Trophoblast cell (in vitro differentiated cells and primary cell): ENCODE results near the gene GJA5.

Experiments used
- DNase-seq, 2 donors: peaks; one replicate each; pipeline ENCODE4 v3.0.0-alpha.2; 2016
- H2AFZ ChIP-seq: 2 replicates; pipeline ENCODE4 v1.6.1; 2013; ENCODE audit warnings: low read length, moderate library complexity, mild to moderate bottlenecking; ENCODE audit not compliant: insufficient read depth, poor library complexity
- H2AK5ac ChIP-seq: 2 replicates; pipeline ENCODE4 v1.6.1; 2013; ENCODE audit warnings: mild to moderate bottlenecking, low read length
- H2BK120ac ChIP-seq: 2 replicates; pipeline ENCODE4 v1.6.1; 2013; ENCODE audit warnings: low read length, mild to moderate bottlenecking, moderate library complexity; ENCODE audit not compliant: insufficient read depth, poor library complexity
- H2BK12ac ChIP-seq: 2 replicates; pipeline ENCODE4 v1.6.1; 2013; ENCODE audit warnings: mild to moderate bottlenecking, low read length, moderate library complexity
- H2BK5ac ChIP-seq: 2 replicates; pipeline ENCODE4 v1.6.1; 2013; ENCODE audit warnings: low read length, low read depth, moderate library complexity, mild to moderate bottlenecking; ENCODE audit not compliant: poor library complexity
- H3K14ac ChIP-seq: 2 replicates; pipeline ENCODE4 v1.6.1; 2013; ENCODE audit warnings: mild to moderate bottlenecking, low read length
- H3K18ac ChIP-seq: 2 replicates; pipeline ENCODE4 v1.6.1; 2013; ENCODE audit warnings: mild to moderate bottlenecking, low read length
- H3K23ac ChIP-seq: 2 replicates; pipeline ENCODE4 v1.6.1; 2013; ENCODE audit warnings: low read length
- H3K27ac ChIP-seq: 2 replicates; pipeline ENCODE4 v1.5.1; 2013; ENCODE audit warnings: low read depth, mild to moderate bottlenecking, inconsistent platforms, low read length, moderate library complexity
- H3K27me3 ChIP-seq: 2 replicates; pipeline ENCODE4 v1.6.1; 2013; ENCODE audit warnings: inconsistent platforms, mild to moderate bottlenecking, low read length, moderate library complexity; ENCODE audit not compliant: insufficient read depth
- H3K36me3 ChIP-seq, 2 experiments: 1 replicate in 1 of 2; 2 replicates in 1 of 2; pipeline ENCODE4 v1.6.1; 2013; ENCODE audit warnings: low read length in 2 of 2, mild to moderate bottlenecking in 2 of 2, moderate library complexity in 1 of 2; ENCODE audit not compliant: insufficient read depth in 2 of 2, control insufficient read depth in 1 of 2
- H3K4ac ChIP-seq: 2 replicates; pipeline ENCODE4 v1.6.1; 2013; ENCODE audit warnings: low read depth, mild to moderate bottlenecking, low read length, moderate library complexity
- H3K4me1 ChIP-seq, 2 experiments: 1 replicate in 1 of 2; 2 replicates in 1 of 2; pipeline ENCODE4 v1.6.1; 2013; ENCODE audit warnings: low read length in 2 of 2, mild to moderate bottlenecking in 2 of 2, moderate library complexity in 1 of 2; ENCODE audit not compliant: insufficient read depth in 2 of 2, control insufficient read depth in 1 of 2
- H3K4me2 ChIP-seq: 2 replicates; pipeline ENCODE4 v1.6.1; 2013; ENCODE audit warnings: inconsistent platforms, mild to moderate bottlenecking, low read length, moderate library complexity
- H3K4me3 ChIP-seq: 2 replicates; pipeline ENCODE4 v1.5.1; 2013; ENCODE audit warnings: mild to moderate bottlenecking, low read depth, low read length, inconsistent platforms
- H3K79me1 ChIP-seq: one replicate; pipeline ENCODE4 v1.6.1; 2013; ENCODE audit warnings: low read length
- H3K79me2 ChIP-seq: 2 replicates; pipeline ENCODE4 v1.6.1; 2013; ENCODE audit warnings: low read length, mild to moderate bottlenecking; ENCODE audit not compliant: control insufficient read depth, insufficient read depth, poor library complexity
- H3K9ac ChIP-seq: 2 replicates; pipeline ENCODE4 v1.6.1; 2013; ENCODE audit warnings: mild to moderate bottlenecking, low read length
- H3K9me3 ChIP-seq: 2 replicates; pipeline ENCODE4 v1.6.1; 2013; ENCODE audit warnings: low read depth, mild to moderate bottlenecking, control low read depth, inconsistent platforms, low read length; ENCODE audit not compliant: insufficient read depth
- H4K12ac ChIP-seq: 2 replicates; pipeline ENCODE4 v1.6.1; 2013; ENCODE audit warnings: low read depth, mild to moderate bottlenecking, low read length, moderate library complexity
- H4K8ac ChIP-seq: 2 replicates; pipeline ENCODE4 v1.6.1; 2013; ENCODE audit warnings: low read depth, mild to moderate bottlenecking, low read length, moderate library complexity
- H4K91ac ChIP-seq: one replicate; pipeline ENCODE4 v1.6.1; 2013; ENCODE audit warnings: low read depth, mild to moderate bottlenecking, low read length, moderate library complexity
- WGBS: extraction: QIAGEN DNeasy Blood & Tissue Kit; methylation state at CpG from one replicate; pipeline ENCODE4 v1.1.7; 2013; ENCODE audit warnings: missing lambda C conversion rate; ENCODE audit not compliant: insufficient read length, insufficient coverage; ENCODE audit errors: extremely low coverage; 5-methylcytosine and 5-hydroxymethylcytosine counted together

GJA5 gene

GRCh38 chr1:147791876-147792275 is 31.5 kb upstream of the GJA5 start:
- DNase-seq: peak; percentile 48 to 90
- Histone ChIP-seq H3K27me3 (no peaks in the 10 kb centered on the region), H2AFZ (no peak overlapping the region), H3K9me3 (no peaks in the 10 kb centered on the region), H3K27ac (no peak overlapping the region), H2BK120ac (no peak overlapping the region), H3K79me2 (no peaks in the 10 kb centered on the region), H3K14ac (no peak overlapping the region), H3K18ac (no peak overlapping the region), H3K4me2 (no peak overlapping the region), H3K4ac (no peak overlapping the region), H3K79me1 (no peaks in the 10 kb centered on the region), H3K4me3 (no peak overlapping the region), H3K9ac (no peak overlapping the region), H4K12ac (no peak overlapping the region), H4K91ac (no peak overlapping the region), H2AK5ac (no peak overlapping the region), H2BK12ac (no peak overlapping the region), H3K4me1 (no peaks in the 10 kb centered on the region), H4K8ac (no peak overlapping the region), H3K23ac (no peak overlapping the region), H3K36me3 (no peaks in the 10 kb centered on the region), H2BK5ac (no peak overlapping the region)
- WGBS: no CpG with 5 or more reads among the region's 1 CpG

- no peak overlapping the region for H4K8ac ChIP-seq
- no peak overlapping the region for H3K18ac ChIP-seq
- H4K91ac ChIP-seq: no peak overlapping the region
- H2BK12ac ChIP-seq: no peak overlapping the region
- no peak overlapping the region for H4K12ac ChIP-seq
- H3K79me2 ChIP-seq: no peaks in the 10 kb centered on the region
- H2BK5ac ChIP-seq: no peak overlapping the region
- no peak overlapping the region for H2BK120ac ChIP-seq
- H2AK5ac ChIP-seq: no peak overlapping the region
- no peak overlapping the region for H3K14ac ChIP-seq
- peaks cover 1% of the 10 kb centered on the region for H3K9me3 ChIP-seq
- H3K4ac ChIP-seq: no peak overlapping the region
- H3K27ac ChIP-seq: no peak overlapping the region
- DNase-seq: no peak
- H3K27me3 ChIP-seq: no peaks in the 10 kb centered on the region
- H3K4me3 ChIP-seq: no peak overlapping the region
- no peaks in the 10 kb centered on the region for H3K4me1 ChIP-seq
- WGBS: no CpG with 5 or more reads among the region's 2 CpGs
- no peak overlapping the region for H2AFZ ChIP-seq
- no peak overlapping the region for H3K9ac ChIP-seq
- H3K79me1 ChIP-seq: no peaks in the 10 kb centered on the region
- no peak overlapping the region for H3K4me2 ChIP-seq
- H3K23ac ChIP-seq: no peak overlapping the region
- H3K36me3 ChIP-seq: no peaks in the 10 kb centered on the region
Measured at GRCh38 chr1:147787765-147788164, 27.4 kb upstream of the GJA5 start.

GRCh38 chr1:147786536-147786935 is 26.1 kb upstream of the GJA5 start:
- no CpG with 5 or more reads among the region's 3 CpGs for WGBS
- no peak overlapping the region for H3K9ac ChIP-seq
- no peak overlapping the region for H2BK5ac ChIP-seq
- H3K79me1 ChIP-seq: no peaks in the 10 kb centered on the region
- no peak overlapping the region for H4K12ac ChIP-seq
- H2BK12ac ChIP-seq: no peak overlapping the region
- H3K27ac ChIP-seq: no peak overlapping the region
- no peak overlapping the region for H3K4ac ChIP-seq
- no peak overlapping the region for H4K91ac ChIP-seq
- no peak for DNase-seq
- H4K8ac ChIP-seq: no peak overlapping the region
- H3K9me3 ChIP-seq: peaks cover 1% of the 10 kb centered on the region
- H3K23ac ChIP-seq: no peak overlapping the region
- H2BK120ac ChIP-seq: no peak overlapping the region
- H3K27me3 ChIP-seq: no peaks in the 10 kb centered on the region
- H2AFZ ChIP-seq: no peak overlapping the region
- no peak overlapping the region for H3K4me3 ChIP-seq
- H3K4me1 ChIP-seq: no peaks in the 10 kb centered on the region
- no peak overlapping the region for H3K14ac ChIP-seq
- no peaks in the 10 kb centered on the region for H3K79me2 ChIP-seq
- no peak overlapping the region for H2AK5ac ChIP-seq
- H3K36me3 ChIP-seq: no peaks in the 10 kb centered on the region
- H3K18ac ChIP-seq: no peak overlapping the region
- H3K4me2 ChIP-seq: no peak overlapping the region

- H3K14ac ChIP-seq: no peak overlapping the region
- no CpG with 5 or more reads among the region's 7 CpGs for WGBS
Measured at GRCh38 chr1:147785794-147786506, 25.5 kb upstream of the GJA5 start.

More at GRCh38 chr1:147785794-147786506, 25.5 kb upstream of the GJA5 start:
- no peaks in the 10 kb centered on the region for H3K79me1 ChIP-seq
- no peak overlapping the region for H2BK120ac ChIP-seq
- peaks cover 1% of the 10 kb centered on the region for H3K9me3 ChIP-seq
- H4K91ac ChIP-seq: no peak overlapping the region
- H4K8ac ChIP-seq: no peak overlapping the region
- no peaks in the 10 kb centered on the region for H3K36me3 ChIP-seq
- H2AK5ac ChIP-seq: no peak overlapping the region
- H3K4me2 ChIP-seq: no peak overlapping the region
- H3K23ac ChIP-seq: no peak overlapping the region
- H3K18ac ChIP-seq: no peak overlapping the region
- no peaks in the 10 kb centered on the region for H3K79me2 ChIP-seq
- no peak for DNase-seq
- H3K4me1 ChIP-seq: no peaks in the 10 kb centered on the region
- H3K9ac ChIP-seq: no peak overlapping the region
- H3K4me3 ChIP-seq: no peak overlapping the region
- no peak overlapping the region for H2BK12ac ChIP-seq
- H3K4ac ChIP-seq: no peak overlapping the region
- H3K27ac ChIP-seq: no peak overlapping the region
- H3K27me3 ChIP-seq: no peaks in the 10 kb centered on the region
- H2BK5ac ChIP-seq: no peak overlapping the region
- H4K12ac ChIP-seq: no peak overlapping the region
- H2AFZ ChIP-seq: no peak overlapping the region
